ENCODE measurements around the gene MMP17.

MMP17 gene

GRCh38 chr12:131842169-131842568 is 14.0 kb downstream of the MMP17 start:
- DNase-seq (ENCODE audit: low read depth) = no peak
- TF ChIP-seq CTCF (IDR thresholded peaks at IDR 0.05; ENCODE audit: insufficient read depth, low read depth, low read length, missing control alignments) = no peak
- no peak overlapping the region for H3K4me3 ChIP-seq (ENCODE audit: low read depth, low read length)

- TF ChIP-seq CTCF (IDR thresholded peaks at IDR 0.05; ENCODE audit: insufficient read depth, low read depth, low read length, missing control alignments) = no peak
- no peak for DNase-seq (ENCODE audit: low read depth)
- H3K4me3 ChIP-seq (ENCODE audit: low read depth, low read length) = no peak overlapping the region
Measured at GRCh38 chr12:131843527-131843926, 15.3 kb downstream of the MMP17 start.

- DNase-seq (ENCODE audit: low read depth) = no peak
- H3K4me3 ChIP-seq (ENCODE audit: low read depth, low read length) = no peak overlapping the region
Measured at GRCh38 chr12:131844140-131844539, 15.9 kb downstream of the MMP17 start.

GRCh38 chr12:131844656-131845055 is 16.5 kb downstream of the MMP17 start:
- TF ChIP-seq CTCF (IDR thresholded peaks at IDR 0.05; ENCODE audit: insufficient read depth, low read depth, low read length, missing control alignments) = no peak
- no peak for DNase-seq (ENCODE audit: low read depth)
- H3K4me3 ChIP-seq (ENCODE audit: low read depth, low read length) = no peak overlapping the region

More at GRCh38 chr12:131844140-131844539, 15.9 kb downstream of the MMP17 start:
- TF ChIP-seq CTCF (IDR thresholded peaks at IDR 0.05; ENCODE audit: insufficient read depth, low read depth, low read length, missing control alignments) = no peak

GRCh38 chr12:131845121-131845520 is 16.9 kb downstream of the MMP17 start:
- DNase-seq (ENCODE audit: low read depth) = no peak
- TF ChIP-seq CTCF (IDR thresholded peaks at IDR 0.05; ENCODE audit: insufficient read depth, low read depth, low read length, missing control alignments) = no peak
- H3K4me3 ChIP-seq (ENCODE audit: low read depth, low read length) = no peak overlapping the region

GRCh38 chr12:131847456-131847855 is 19.3 kb downstream of the MMP17 start:
- no peak for TF ChIP-seq CTCF (IDR thresholded peaks at IDR 0.05; ENCODE audit: insufficient read depth, low read depth, low read length, missing control alignments)
- no peak for DNase-seq (ENCODE audit: low read depth)
- H3K4me3 ChIP-seq (ENCODE audit: low read depth, low read length) = no peak overlapping the region

GRCh38 chr12:131848753-131849152 is 20.6 kb downstream of the MMP17 start:
- TF ChIP-seq CTCF (IDR thresholded peaks at IDR 0.05; ENCODE audit: insufficient read depth, low read depth, low read length, missing control alignments) = no peak
- DNase-seq (ENCODE audit: low read depth) = no peak
- no peak overlapping the region for H3K4me3 ChIP-seq (ENCODE audit: low read depth, low read length)
